MCF 10A (cell line): Measurements from ENCODE around the gene TTLL6. TPM values are rescaled to one million over a fixed set of nuclear protein-coding genes. Genes with fewer than 3 reads are reported as not detected.

Source experiments
- BruUV-seq: library from RNA; stranded (reverse); fragments of 400-500 nt; replicated peaks from 2 replicates; lab custom pipeline; 2021; lab: Mats Ljungman, UMichigan
- CTCF ChIA-PET: fragments of 300-600 bp; sonication (Branson Sonifier 250); formaldehyde crosslinking; extraction: SDS; loops from one replicate; lab custom pipeline; 2021; ENCODE audit warnings: antibody characterized with exemption, inconsistent platforms; lab: Yijun Ruan, JAX
- POLR2A ChIA-PET: fragments of 300-600, 350-650 bp; sonication (Branson Sonifier 250); formaldehyde crosslinking; extraction: SDS; loops from one replicate; lab custom pipeline; 2020; ENCODE audit warnings: antibody characterized with exemption, inconsistent platforms; lab: Yijun Ruan, JAX
- DNase-seq: peaks from one replicate; pipeline ENCODE4 v3.0.0-alpha.2; 2018; ENCODE audit not compliant: unreplicated experiment
- H3K27ac Mint-ChIP-seq: one replicate; pipeline ENCODE4 v1.8.0; 2022; ENCODE audit warnings: mild to moderate bottlenecking, low read depth, mixed read lengths; ENCODE audit not compliant: unreplicated experiment
- H3K27me3 Mint-ChIP-seq: one replicate; pipeline ENCODE4 v1.8.0; 2022; ENCODE audit warnings: mixed read lengths; ENCODE audit not compliant: insufficient read depth, unreplicated experiment
- H3K36me3 Mint-ChIP-seq: one replicate; pipeline ENCODE4 v1.8.0; 2022; ENCODE audit warnings: mild to moderate bottlenecking, moderate library complexity, mixed read lengths; ENCODE audit not compliant: insufficient read depth, unreplicated experiment
- H3K4me1 Mint-ChIP-seq: one replicate; pipeline ENCODE4 v1.8.0; 2022; ENCODE audit warnings: mixed read lengths; ENCODE audit not compliant: insufficient read depth, unreplicated experiment
- H3K4me3 Mint-ChIP-seq: one replicate; pipeline ENCODE4 v1.8.0; 2022; ENCODE audit warnings: mild to moderate bottlenecking, moderate library complexity, mixed read lengths; ENCODE audit not compliant: unreplicated experiment
- H3K9me3 Mint-ChIP-seq: one replicate; pipeline ENCODE4 v1.8.0; 2022; ENCODE audit warnings: mixed read lengths; ENCODE audit not compliant: unreplicated experiment
- CTCF ChIP-seq: fragments of 200-600 bp; IDR thresholded peaks from one replicate; pipeline ENCODE4 v1.8.0; 2022; ENCODE audit warnings: antibody characterized with exemption, mild to moderate bottlenecking; ENCODE audit not compliant: unreplicated experiment
- intact Hi-C: fragments of 100-400 bp; cut with micrococcal nuclease; formaldehyde crosslinking; loops from 2 replicates; pipeline ENCODE4 v1.14.1; 2022
- total RNA-seq: library from RNA; stranded (reverse); gene quantifications from 2 replicates; pipeline ENCODE4 v1.2.3, GENCODE V29; 2022

TTLL6 gene
- total RNA-seq, 1 experiment from 2014 or later: not detected

DNA sequence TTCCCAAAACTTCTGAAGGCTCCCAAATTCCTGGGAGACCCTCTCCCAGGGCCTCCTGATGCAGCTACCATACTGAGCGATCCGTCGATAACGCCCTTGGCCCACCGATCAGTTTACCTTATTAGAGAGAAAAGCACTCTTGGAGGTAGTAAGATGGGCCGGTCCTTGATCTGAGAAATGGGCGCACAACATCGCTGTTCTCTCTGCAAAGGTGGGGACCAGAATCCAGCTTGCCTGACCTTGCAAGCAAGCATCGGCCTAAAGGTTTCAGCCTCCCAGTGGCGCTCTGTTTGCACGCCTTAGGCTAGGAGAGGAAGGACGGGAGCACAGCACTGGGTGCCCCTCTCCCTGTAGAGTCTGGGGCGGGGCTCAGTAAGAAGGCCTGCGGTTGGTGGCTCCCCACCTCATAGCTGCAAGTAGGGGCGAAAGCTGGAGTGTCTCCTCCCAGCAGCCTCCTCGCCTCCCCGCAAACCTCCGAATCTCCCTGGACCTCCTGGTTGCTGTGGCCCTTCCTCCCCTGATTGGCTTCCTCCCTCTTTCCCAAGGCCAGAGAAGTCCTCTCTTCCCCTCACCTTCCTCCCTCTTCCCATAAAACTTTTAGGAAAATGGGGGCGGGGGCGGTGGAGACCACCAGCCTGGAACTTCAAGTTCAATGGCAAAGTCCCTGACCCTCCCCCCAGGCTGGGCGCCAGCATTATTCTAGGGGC, 94.7 kb downstream of the TTLL6 start, which contains the start of gene PRAC1:
TSS of gene PRAC1 (minus strand) at position 318 of the 707 bp plus-strand sequence. CDS start at position 192, 126 bp downstream.
- ChIA-PET POLR2A (no interaction called here), CTCF (interaction anchor here (0.5 to 5.0 kb wide), 10 partner anchors 10 to 945 kb away, joined by 3 to 81 read pairs (median 9); no protein-coding TSS in a partner anchor)
- no peak for TF ChIP-seq CTCF
- Mint-ChIP-seq H3K36me3 (no peaks in the 10 kb centered on the region), H3K9me3 (no peaks in the 10 kb centered on the region), H3K27me3 (peaks cover 52% of the 10 kb centered on the region), H3K27ac (no peak within 1 kb of the TSS), H3K4me1 (peaks cover 5% of the 10 kb centered on the region), H3K4me3 (no peak within 1 kb of the TSS)
- intact Hi-C loops: no loop called here
- no TSS peak for BruUV-seq
- DNase-seq: no peak

DNA sequence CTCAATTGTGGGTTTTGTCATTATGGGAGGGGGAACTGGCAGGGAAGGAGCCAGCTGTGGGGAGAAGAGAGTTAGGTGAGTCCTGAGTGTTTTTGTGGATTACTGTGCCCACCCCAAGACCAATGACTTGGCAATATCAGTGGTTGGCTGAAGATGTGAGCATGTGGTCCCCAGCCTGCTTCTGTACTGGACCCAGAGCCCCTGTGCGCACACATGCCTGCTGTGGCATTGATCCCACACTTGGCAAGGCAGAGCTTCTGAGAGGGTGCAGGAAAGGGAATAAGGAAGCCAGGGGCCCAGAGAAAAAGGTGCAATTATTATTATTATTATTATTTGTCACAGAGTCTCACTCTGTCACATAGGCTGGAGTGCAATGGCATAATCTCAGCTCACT, 96.0 kb downstream of the TTLL6 start:
- H3K27ac Mint-ChIP-seq: no peak overlapping the region
- H3K4me3 Mint-ChIP-seq: no peak overlapping the region
- no peak for TF ChIP-seq CTCF
- no TSS peak for BruUV-seq
- intact Hi-C loops: no loop called here
- ChIA-PET CTCF (interaction anchor here (0.6 to 1.8 kb wide), 3 partner anchors 48 to 666 kb away, joined by 3 to 9 read pairs (median 3); no protein-coding TSS in a partner anchor), POLR2A (no interaction called here)
- no peaks in the 10 kb centered on the region for H3K36me3 Mint-ChIP-seq
- peaks cover 41% of the 10 kb centered on the region for H3K27me3 Mint-ChIP-seq
- H3K9me3 Mint-ChIP-seq: no peaks in the 10 kb centered on the region
- H3K4me1 Mint-ChIP-seq: peaks cover 5% of the 10 kb centered on the region
- DNase-seq: no peak

GRCh38 chr17:48720266-48721008, 96.6 kb downstream of the TTLL6 start:
- Mint-ChIP-seq H3K27ac (no peak overlapping the region), H3K9me3 (no peaks in the 10 kb centered on the region), H3K27me3 (peaks cover 35% of the 10 kb centered on the region), H3K36me3 (no peaks in the 10 kb centered on the region), H3K4me3 (no peak overlapping the region), H3K4me1 (peaks cover 5% of the 10 kb centered on the region)
- TF ChIP-seq CTCF: no peak
- DNase-seq: no peak
- intact Hi-C loops: no loop called here
- CTCF ChIA-PET: interaction anchor here (0.6 to 2.4 kb wide), 5 partner anchors 70 to 666 kb away, joined by 3 to 9 read pairs (median 5); no protein-coding TSS in a partner anchor
- POLR2A ChIA-PET: interaction anchor here (0.7 kb wide), 1 partner anchor 19 kb away, joined by 5 read pairs; no protein-coding TSS in a partner anchor
- BruUV-seq: no TSS peak
